Retinal pigment epithelial cell (primary cell): Measurements from ENCODE around the gene SH2D1B.

Experiments
- DNase-seq: peaks from one replicate; pipeline ENCODE4 v3.0.0-alpha.2; 2010; ENCODE audit warnings: low read depth
- H3K4me3 ChIP-seq: 2 replicates; pipeline ENCODE4 v1.5.1; 2011; ENCODE audit warnings: mild to moderate bottlenecking, low read length, control low read depth, moderate library complexity
- CTCF ChIP-seq: conservative IDR thresholded peaks from 2 replicates; pipeline ENCODE4 v1.5.1; 2011; ENCODE audit warnings: low read depth, low read length, control low read depth, inconsistent platforms

SH2D1B gene

GRCh38 chr1:162388615-162389014, 23.3 kb downstream of the SH2D1B start:
- DNase-seq: no peak
- no peak for TF ChIP-seq CTCF

GRCh38 chr1:162388083-162388594, 23.8 kb downstream of the SH2D1B start:
- H3K4me3 ChIP-seq: no peak overlapping the region
- no peak for TF ChIP-seq CTCF
- no peak for DNase-seq

More at GRCh38 chr1:162388615-162389014, 23.3 kb downstream of the SH2D1B start:
- H3K4me3 ChIP-seq: no peak overlapping the region

GRCh38 chr1:162387226-162388082, 24.5 kb downstream of the SH2D1B start:
- no peak for DNase-seq
- TF ChIP-seq CTCF: no peak
- no peak overlapping the region for H3K4me3 ChIP-seq

- H3K4me3 ChIP-seq: no peak overlapping the region
- TF ChIP-seq CTCF: no peak
- DNase-seq: no peak
Observed at GRCh38 chr1:162386292-162387225, 25.4 kb downstream of the SH2D1B start.

GRCh38 chr1:162385702-162386101, 26.2 kb downstream of the SH2D1B start:
- no peak overlapping the region for H3K4me3 ChIP-seq
- TF ChIP-seq CTCF: no peak
- DNase-seq: no peak

GRCh38 chr1:162385280-162385623, 26.7 kb downstream of the SH2D1B start:
- no peak for DNase-seq
- no peak for TF ChIP-seq CTCF

More at GRCh38 chr1:162385280-162385623, 26.7 kb downstream of the SH2D1B start:
- no peak overlapping the region for H3K4me3 ChIP-seq
